ENCODE data around the gene BICDL1. TPM values are rescaled to one million over a fixed set of nuclear protein-coding genes. Genes with fewer than 3 reads are reported as not detected.

The BICDL1 gene
- total RNA-seq, 1 experiment from 2014 or later: 3.6 TPM

- no TSS peak for BruUV-seq (replicated peaks)
- H4K20me1 ChIP-seq (ENCODE audit: low read length): peaks cover 37% of the 10 kb centered on the region
- TF ChIP-seq CTCF (conservative IDR thresholded peaks at IDR 0.05; ENCODE audit: low read depth, low read length): no peak
- TF ChIP-seq EZH2 (IDR thresholded peaks at IDR 0.05; ENCODE audit: low read length, unreplicated experiment): no peak
- TF ChIP-seq EZH2phosphoT487 (IDR thresholded peaks at IDR 0.05; ENCODE audit: borderline replicate concordance, low read length): no peak
- ChIA-PET CTCF (no interaction called here), POLR2A (ENCODE audit: unreplicated experiment) (no interaction called here)
- H3K79me2 ChIP-seq (ENCODE audit: low read length): peaks cover 98% of the 10 kb centered on the region
- DNase-seq (no peak), ATAC-seq (peak; percentile 23; the same call in 1 of the 2 replicates)
- no peak overlapping the region for H3K9ac ChIP-seq (ENCODE audit: low read length)
- no peaks in the 10 kb centered on the region for H3K27me3 ChIP-seq (ENCODE audit: low read length)
- H3K9me2 ChIP-seq (replicated peaks; ENCODE audit: low read length): no peaks in the 10 kb centered on the region
- H3F3A ChIP-seq (ENCODE audit: low read length, unreplicated experiment): no peaks in the 10 kb centered on the region
- intact Hi-C loops (cut with micrococcal nuclease): no loop called here
- no peak overlapping the region for H3K27ac ChIP-seq (ENCODE audit: low read length)
- H3K4me2 ChIP-seq (ENCODE audit: low read length): no peak overlapping the region
- H3K4me1 ChIP-seq (ENCODE audit: insufficient read depth, low read length): peaks cover 11% of the 10 kb centered on the region
- H3K4me3 ChIP-seq (ENCODE audit: low read length): no peak overlapping the region
- no peaks in the 10 kb centered on the region for H3K9me3 ChIP-seq (ENCODE audit: low read length)
- peaks cover 16% of the 10 kb centered on the region for H3K36me3 ChIP-seq (ENCODE audit: low read depth, low read length)
- no peak overlapping the region for H2AFZ ChIP-seq (ENCODE audit: low read length)
Observed at GRCh38 chr12:120110550-120111501, 121.8 kb downstream of the BICDL1 start.

- no peaks in the 10 kb centered on the region for H3K9me3 ChIP-seq (ENCODE audit: low read length)
- peaks cover 32% of the 10 kb centered on the region for H3K4me1 ChIP-seq (ENCODE audit: insufficient read depth, low read length)
- TF ChIP-seq CTCF (conservative IDR thresholded peaks at IDR 0.05; ENCODE audit: low read depth, low read length): no peak
- no peak for TF ChIP-seq EZH2 (IDR thresholded peaks at IDR 0.05; ENCODE audit: low read length, unreplicated experiment)
- no peak for TF ChIP-seq EZH2phosphoT487 (IDR thresholded peaks at IDR 0.05; ENCODE audit: borderline replicate concordance, low read length)
- H2AFZ ChIP-seq (ENCODE audit: low read length): no peak overlapping the region
- no peak for DNase-seq
- H3F3A ChIP-seq (ENCODE audit: low read length, unreplicated experiment): no peaks in the 10 kb centered on the region
- ChIA-PET CTCF (interaction anchor here (0.5 kb wide), 1 partner anchor 54 kb away, joined by 6 read pairs; no protein-coding TSS in a partner anchor), POLR2A (ENCODE audit: unreplicated experiment) (no interaction called here)
- intact Hi-C loops (cut with micrococcal nuclease): no loop called here
- H3K9ac ChIP-seq (ENCODE audit: low read length): peak overlapping the region; percentile 95; the same call in 1 of the 2 replicates
- H3K27ac ChIP-seq (ENCODE audit: low read length): no peak overlapping the region
- peaks cover 9% of the 10 kb centered on the region for H3K36me3 ChIP-seq (ENCODE audit: low read depth, low read length)
- peaks cover 85% of the 10 kb centered on the region for H3K79me2 ChIP-seq (ENCODE audit: low read length)
- H3K27me3 ChIP-seq (ENCODE audit: low read length): no peaks in the 10 kb centered on the region
- ATAC-seq: no peak
- peak overlapping the region; percentile 81 for H3K4me3 ChIP-seq (ENCODE audit: low read length)
- peaks cover 25% of the 10 kb centered on the region for H4K20me1 ChIP-seq (ENCODE audit: low read length)
- no peaks in the 10 kb centered on the region for H3K9me2 ChIP-seq (replicated peaks; ENCODE audit: low read length)
- no TSS peak for BruUV-seq (replicated peaks)
- peak overlapping the region; percentile 90 for H3K4me2 ChIP-seq (ENCODE audit: low read length)
Observed at GRCh38 chr12:120115066-120115465, 126.0 kb downstream of the BICDL1 start.

All from PC-3 (cell line).